Fibroblast of upper back skin (primary cell): ENCODE results near the gene MGAT4C.
"Not testable (repeated sequence)": the region's sequence is repeated elsewhere in the genome, so short reads cannot be mapped to it uniquely, and the experiment has no call there.

ENCODE experiments used
- DNase-seq: peaks from one replicate; pipeline ENCODE4 v3.0.0-alpha.2; 2013

The MGAT4C gene

DNA sequence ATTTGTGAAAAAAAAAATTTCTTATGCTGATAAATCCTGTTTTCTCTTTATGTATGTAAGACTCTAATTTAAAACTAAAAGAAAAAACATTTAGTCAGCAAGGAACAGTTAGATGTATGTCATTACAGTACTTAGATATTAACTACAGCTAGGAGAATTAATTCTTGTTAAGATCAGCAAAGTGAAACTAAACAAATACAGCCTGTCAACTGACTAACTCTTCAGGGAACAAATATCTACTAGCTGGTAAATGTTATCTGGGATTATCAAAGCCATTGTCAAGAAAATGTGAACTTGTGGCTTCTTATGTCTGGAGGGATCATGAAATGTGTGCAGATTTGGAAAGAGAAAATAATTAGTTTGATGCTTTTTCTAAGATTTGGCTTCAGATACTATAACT, 27.5 kb downstream of the MGAT4C start:
- no peak for DNase-seq

GRCh38 chr12:86226481-86226880, 29.7 kb downstream of the MGAT4C start:
- no peak for DNase-seq

GRCh38 chr12:86216591-86216990, 39.6 kb downstream of the MGAT4C start:
- no peak for DNase-seq

DNA sequence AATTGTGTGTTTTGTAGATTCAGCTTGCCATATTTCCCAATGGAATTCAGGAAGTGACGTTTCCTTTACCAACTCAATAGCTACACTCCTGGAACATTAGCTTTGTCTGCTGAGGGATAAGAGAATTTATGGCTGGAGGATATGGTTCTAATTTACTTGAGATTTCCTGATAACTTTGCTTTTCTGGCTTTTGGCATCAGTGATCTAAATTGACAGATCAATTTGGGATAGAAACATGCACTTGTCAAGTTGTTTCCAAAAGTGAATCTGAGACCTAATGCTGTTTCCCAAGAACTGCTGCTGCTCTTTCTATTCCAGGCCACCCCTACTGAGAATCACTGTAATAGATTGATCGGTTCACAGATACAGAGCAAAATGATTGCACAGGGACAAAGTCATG, 43.2 kb downstream of the MGAT4C start:
- DNase-seq = no peak

GRCh38 chr12:86198696-86199444, 57.3 kb downstream of the MGAT4C start:
- DNase-seq = no peak

DNA sequence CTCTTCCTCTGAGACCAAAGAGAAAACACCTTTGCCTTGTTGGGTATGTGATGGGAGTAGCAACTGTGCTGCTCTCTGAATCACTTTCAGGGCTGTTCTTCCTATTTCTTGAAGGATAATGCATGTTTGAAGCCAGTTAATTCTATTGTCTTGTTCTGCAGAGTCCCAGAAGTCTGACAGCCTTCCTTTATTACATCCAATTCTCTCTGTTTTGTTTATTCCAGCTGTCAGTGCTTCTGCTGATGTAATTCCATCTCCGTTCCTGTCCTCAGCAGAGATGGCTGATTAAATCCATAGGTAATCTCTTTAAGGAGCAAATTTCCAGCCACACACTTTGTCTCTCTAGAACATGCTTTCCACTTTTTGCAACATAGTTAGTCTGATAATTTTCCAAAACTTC, 59.7 kb downstream of the MGAT4C start:
- DNase-seq = no peak

DNA sequence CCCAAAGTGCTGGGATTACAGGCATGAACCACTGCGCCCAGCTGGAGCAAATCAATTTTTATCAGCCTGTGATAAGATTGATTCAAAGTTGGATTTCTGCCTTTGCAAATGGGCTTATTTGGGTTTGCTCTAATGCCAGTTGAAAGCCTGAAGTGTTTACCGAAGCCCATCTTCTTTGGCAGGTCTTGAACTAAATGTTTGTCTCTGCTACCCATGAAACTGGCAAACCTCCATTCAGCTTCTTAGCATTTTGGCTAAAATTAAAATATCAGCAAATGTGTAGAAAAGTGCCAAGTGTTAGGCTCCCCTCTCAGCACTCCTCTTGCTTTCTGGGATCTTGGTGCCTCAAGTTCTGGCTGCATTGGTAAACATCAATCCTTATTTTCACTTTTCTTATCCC, 61.5 kb downstream of the MGAT4C start:
- DNase-seq = no peak

GRCh38 chr12:86193931-86194330, 62.3 kb downstream of the MGAT4C start:
- DNase-seq = peak; percentile 30

DNA sequence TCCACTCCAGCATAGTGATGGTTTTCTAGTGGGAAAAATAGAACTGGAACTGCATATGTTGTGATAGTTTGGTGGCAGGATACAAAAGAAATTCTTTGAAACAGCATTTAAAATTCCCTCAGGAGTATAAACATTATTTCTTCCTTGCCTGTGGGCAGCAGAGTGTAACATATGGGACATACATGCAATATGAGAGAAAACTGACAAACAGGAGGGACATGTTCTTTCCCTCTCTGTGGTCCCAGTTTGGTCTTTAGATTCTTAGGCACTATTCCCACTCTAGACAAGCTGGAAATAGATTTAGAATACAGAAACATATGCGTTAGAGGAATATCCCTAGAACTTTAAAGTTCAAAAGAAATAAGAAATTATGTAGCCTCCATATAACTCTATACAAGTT, 68.0 kb downstream of the MGAT4C start:
- DNase-seq = no peak

DNA sequence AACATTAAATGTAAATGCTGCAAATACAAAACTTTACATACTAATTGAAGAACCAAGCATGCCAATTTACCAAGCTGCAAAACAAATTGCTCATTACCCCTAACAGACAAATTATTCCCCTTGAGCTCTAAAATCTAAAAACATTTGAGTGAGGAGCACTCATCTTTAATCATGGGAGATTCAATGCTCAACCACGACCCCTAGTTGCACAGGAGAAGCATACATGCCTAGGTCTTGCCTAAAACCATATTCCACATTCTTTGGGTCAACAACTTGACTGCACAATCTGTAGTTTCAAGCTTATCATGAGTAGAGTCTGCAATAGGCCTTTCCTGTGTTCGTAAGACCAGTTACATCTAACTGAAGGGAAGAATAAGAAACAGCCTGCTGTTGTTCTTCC, 69.7 kb downstream of the MGAT4C start:
- peak; percentile 18 for DNase-seq

DNA sequence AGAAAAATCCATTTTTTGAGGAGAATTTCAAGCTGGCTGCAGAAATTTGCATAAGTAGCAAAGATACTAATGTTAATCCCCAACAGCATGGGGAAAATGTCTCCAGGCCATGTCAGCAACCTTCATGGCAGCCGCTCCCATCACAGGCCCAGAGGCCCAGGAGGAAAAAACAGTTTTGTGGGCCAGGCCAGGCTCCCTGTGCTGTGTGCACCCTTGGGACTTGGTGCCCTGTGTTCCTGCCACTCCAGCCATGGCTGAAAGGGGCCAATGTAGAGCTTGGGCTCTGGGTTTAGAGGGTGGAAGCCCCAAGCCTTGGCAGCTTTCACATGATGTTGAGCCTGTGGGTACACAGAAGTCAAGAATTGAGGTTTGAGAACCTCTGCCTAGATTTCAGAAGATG, 76.3 kb downstream of the MGAT4C start:
- no peak for DNase-seq

DNA sequence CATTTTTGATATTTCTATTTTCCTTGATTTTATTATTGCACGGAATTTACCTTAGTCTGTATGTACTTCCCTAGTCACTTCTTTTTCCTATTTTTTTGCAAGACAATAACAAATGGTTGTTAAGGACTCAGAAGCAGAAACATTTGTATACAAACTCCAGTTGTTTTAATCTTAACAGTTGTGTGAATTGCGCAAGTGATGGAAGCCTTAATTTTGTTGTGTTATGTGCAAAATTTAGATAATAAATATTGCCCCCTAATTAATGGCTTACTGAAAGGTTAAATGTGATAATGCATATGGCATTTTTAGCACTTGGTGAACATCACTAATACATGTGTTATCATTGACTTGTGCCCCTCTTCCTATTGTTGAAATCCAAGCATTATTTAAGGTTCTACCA, 82.0 kb downstream of the MGAT4C start:
- DNase-seq = no peak

- DNase-seq = no peak
Observed at GRCh38 chr12:86172913-86173443, 83.2 kb downstream of the MGAT4C start.

DNA sequence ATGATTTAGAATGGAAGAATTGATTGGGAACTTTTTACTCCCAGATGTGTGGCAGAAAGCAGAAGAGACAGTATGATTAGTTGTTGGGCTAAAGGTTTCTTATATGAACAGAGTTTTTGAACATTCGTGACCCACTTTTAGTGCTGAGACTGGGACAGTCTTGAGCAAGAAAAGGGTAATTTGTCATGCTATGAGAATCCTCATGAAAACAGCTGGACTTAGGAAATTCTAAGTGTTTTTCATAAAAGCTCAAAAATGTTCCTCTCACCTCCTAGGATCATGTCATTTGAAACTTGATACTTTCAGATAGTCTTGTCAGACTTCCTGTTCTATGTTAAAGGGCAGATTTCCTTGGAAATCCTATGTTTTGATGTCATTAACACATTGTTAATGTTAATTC, 86.1 kb downstream of the MGAT4C start:
- no peak for DNase-seq

DNA sequence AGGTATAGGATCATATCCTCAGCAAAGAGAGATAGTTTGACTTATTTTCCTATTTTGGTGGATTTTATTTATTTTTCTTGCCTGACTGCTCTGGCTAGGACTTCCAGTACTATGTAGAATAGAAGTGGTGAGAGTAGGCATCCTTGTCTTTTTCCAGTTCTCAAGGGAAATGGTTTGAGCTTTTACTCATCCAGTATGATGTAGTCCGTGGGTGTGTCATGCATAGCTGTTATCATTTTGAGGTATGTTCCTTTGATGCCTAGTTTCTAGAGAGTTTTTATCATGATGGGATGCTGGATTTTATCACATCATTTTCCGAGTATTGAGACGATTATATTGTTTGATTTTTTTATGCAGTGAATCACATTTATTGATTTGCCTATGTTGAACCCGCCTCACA, 97.2 kb downstream of the MGAT4C start:
- peak; percentile 14 for DNase-seq

DNA sequence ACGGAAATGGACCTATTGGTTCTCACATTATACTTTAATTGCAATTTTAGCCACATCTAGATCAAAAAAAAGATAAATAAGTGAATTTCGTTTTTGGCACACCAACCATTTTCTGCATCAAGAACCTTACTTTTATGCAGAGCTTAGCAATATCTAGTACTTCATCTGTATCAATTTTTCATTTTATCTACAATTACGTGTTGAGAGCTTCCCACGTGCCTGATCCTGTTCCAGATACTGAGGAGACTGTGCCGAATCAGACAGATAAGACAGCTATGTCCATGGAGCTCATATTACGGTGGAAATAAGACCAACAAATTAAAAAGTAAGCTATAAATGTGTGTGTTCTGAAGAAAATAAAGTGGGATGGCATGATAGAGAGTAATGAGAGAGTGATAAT, 101.6 kb downstream of the MGAT4C start:
- DNase-seq = no peak

- peak; percentile 10 for DNase-seq
Observed at GRCh38 chr12:86148612-86149011, 107.6 kb downstream of the MGAT4C start.

DNA sequence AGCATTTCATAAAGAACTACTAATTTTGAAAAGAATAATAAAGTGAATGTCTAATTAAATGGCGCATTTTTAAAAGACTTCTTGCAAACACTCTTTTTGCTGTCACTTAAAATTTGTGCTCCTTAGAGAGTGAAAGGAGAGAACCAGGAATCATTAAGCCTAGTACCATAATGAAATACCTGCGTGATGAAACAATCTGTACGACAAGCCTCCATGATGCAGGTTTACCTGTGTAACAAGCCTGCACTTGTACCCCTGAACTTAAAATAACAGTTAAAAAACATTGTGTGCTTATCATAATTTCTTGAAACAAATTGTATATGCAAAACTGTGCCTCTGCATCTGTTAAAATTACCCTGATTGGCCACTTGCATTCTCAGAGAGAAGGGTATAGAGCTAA, 108.1 kb downstream of the MGAT4C start:
- no peak for DNase-seq

DNA sequence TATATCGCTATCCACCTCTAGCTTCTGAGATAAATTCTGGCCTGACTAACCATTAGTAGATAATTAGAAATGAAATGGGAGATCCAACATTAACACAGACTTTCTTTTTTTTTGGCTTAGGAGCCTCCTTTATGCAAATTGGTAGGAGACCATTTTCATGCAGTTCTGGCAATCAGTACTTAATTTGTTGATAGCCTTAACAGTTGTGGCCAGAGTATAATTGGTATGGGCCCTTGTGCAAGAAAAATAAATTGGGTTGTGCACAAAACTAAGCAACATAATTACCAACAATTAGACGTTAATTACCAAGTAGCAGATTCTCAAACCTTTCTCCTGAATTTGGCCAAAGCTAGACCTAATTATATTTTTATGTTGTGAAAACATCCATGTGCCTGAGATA, 111.0 kb downstream of the MGAT4C start:
- DNase-seq = no peak

DNA sequence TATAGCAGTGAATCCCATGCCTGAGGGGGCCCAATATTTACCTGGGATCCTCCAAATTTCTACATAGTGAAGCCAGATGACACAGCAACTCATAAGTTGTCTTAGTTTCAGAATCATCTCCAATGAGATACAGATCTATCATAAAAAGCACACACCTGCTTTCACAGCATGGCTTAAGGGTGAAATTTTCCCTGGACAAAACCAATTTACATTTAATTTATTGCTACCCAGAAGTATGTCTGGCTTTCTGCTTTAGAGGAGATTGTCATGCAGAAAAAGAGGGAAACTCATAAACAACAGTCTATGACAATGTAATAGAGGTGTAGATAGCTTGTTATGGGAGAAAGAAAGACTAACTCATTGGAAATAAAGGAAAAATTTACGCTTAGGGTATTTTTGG, 113.0 kb downstream of the MGAT4C start:
- no peak for DNase-seq

GRCh38 chr12:86139671-86140070, 116.5 kb downstream of the MGAT4C start:
- no peak for DNase-seq

DNA sequence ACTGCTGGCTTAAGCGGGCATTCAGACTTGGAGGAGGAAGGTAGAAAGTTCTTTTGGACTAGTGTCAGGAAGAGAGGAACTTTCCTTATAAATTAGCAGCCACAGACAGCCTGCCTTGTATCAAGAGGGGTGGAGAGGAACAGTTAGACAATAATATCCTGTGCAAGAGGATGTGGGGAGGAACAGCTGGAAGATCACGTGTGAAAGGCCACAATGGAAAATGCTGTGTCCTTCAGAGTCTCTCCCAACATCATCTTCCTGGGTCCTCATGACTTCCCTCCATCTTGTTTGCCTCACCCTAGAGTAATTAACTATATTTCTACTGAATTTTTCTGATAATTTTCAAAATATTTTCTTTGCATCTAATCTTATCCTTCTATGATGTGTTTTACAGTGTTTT, 117.4 kb downstream of the MGAT4C start:
- no peak for DNase-seq

DNA sequence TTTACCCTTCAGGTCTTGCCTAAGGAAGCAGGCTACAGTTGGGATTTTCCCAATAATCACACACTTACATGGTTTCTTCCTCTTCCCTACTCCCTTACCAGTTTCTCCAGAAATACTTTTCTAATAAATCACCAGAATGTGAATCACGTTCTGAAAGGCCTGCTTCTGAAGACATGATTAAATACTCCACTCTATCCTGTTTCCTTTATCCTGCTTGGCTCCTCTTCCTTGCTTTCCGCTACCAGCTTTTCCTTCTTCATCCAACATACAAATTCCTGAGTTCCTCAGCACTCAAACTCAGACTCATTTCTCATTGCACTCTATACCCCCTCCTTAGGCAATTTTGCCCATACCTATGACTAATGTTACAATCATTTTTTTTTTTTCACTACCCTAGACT, 118.3 kb downstream of the MGAT4C start:
- DNase-seq = peak; percentile 95

DNA sequence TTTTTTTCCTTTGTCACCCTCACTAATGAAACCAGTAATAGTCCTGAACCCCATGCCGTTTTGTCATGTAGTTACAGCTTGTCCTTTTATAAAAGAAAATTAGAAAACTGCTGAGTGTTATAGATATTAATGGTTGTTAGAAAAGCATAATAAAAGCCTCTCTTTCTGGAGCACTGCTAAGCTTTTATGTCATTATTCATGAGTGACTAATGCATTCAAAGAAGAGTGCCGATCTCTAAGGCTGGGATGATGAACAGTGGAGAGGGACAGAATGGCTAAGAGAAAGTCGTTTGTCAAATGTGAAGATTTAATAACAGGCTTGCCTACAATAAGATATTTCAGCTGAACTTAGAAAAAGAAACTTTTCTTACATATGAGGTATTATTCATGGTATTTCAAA, 121.6 kb downstream of the MGAT4C start:
- peak; percentile 76 for DNase-seq

DNA sequence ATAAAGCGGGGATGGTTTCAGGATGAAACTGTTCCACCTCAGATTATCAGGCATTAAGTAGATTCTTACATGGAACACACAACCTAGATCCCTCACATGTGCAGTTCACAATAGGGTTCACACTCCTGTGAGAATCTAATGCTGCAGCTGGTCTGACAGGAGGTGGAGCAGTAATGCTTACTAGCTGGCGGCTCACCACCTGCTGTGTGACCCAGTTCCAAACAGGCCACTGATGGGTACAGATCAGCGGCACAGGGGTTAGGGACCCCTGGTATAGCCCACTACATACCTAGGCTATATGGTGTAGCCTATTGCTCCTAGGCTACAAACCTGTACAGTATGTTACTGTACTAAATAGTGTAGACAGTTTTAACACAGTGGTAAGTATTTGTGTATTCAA, 129.3 kb downstream of the MGAT4C start:
- DNase-seq = not testable (repeated sequence)
